ENCODE results near the gene SLC45A1.
A peak's percentile ranks its signal among the peaks of the same experiment; 100 is the strongest.

Gene SLC45A1

DNA sequence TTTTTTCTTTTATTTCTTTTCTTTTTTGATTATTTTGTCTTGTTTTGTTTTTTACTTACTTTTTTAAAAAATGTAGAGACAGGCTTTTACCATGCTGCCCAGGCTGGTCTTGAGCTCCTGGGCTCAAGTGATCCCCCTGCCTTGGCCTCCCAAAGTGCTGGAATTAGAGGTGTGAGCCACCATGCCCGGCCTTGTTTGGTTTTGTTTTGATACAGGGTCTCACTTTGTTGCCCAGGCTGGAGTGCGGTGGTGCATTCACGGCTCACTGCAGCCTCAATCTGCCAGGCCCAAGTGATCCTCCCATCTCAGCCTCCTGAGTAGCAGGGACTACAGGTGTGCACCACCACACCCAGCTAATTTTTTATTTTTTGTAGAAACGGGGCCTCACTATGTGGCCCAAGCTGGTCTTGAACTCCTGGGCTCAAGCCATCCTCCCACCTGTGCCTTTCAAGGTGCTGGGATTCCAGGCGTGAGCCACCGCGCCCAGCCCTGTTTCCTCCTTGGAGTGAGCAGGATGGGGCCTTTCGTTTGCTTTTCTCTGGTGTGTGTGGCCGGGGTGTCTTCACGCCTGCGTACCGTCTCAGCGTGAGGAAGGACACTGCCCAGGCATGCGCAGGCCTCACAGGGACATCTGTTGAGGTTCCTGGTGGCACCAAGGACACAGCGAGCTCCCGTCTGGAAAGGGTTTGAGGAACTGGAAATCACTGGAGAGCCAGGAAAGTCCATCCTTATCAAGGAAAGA lies 15.5 kb downstream of the SLC45A1 start:
- H3K4me1 ChIP-seq (ENCODE audit: control insufficient read depth in 5 of 5, insufficient read depth in 5 of 5, low read length in 5 of 5): peaks cover 0 to 2% (median 0%) of the 10 kb centered on the region in 5 donors
- peaks cover 0 to 5% (median 0%) of the 10 kb centered on the region in 5 donors for H3K36me3 ChIP-seq (ENCODE audit: control insufficient read depth in 5 of 5, insufficient read depth in 5 of 5, low read length in 5 of 5)
- H3K4me3 ChIP-seq (ENCODE audit: low read depth in 1 of 5, low read length in 5 of 5): no peak overlapping the region

DNA sequence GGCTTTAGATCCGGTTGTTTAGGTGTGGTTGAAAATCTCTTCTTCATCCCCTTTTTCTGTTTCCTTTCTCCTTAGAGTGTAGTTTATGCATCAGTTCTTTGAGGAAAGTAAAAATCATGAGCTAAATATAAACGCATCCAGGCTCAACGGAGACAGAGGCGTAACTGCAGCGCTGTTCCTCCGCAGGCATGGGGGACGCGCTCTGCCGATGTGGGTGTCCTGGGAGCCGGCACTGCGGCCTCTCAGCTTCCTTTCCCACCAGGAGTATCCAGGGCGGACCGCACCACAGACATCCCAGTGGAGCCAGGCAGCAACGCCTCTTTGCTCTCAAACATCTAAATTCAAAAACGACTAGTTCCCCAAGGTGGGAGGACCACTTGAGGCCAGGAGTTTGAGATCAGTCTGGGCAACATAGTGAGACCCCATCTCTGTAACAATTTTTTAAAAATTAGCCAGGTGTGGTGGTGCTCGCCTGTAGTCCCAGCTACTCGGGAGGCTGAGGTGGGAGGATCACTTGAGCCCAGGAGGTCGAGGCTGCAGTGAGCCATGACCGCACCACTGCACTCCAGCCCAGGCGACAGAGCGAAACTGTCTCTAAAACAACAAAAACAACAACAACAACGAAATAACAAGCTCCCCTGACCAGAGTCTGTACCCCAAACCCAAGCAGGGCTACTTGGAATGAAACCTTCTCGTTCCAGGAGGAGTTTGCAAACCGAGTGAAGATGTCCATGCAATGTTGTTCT lies 16.4 kb downstream of the SLC45A1 start:
- H3K27me3 ChIP-seq (ENCODE audit: control insufficient read depth in 5 of 5, insufficient read depth in 4 of 5, low read length in 5 of 5): no peaks in the 10 kb centered on the region
- H3K4me1 ChIP-seq (ENCODE audit: control insufficient read depth in 5 of 5, insufficient read depth in 5 of 5, low read length in 5 of 5): peaks cover 0 to 2% (median 0%) of the 10 kb centered on the region in 5 donors
- H3K9me3 ChIP-seq (ENCODE audit: control insufficient read depth in 5 of 5, low read length in 5 of 5): no peaks in the 10 kb centered on the region
- peaks cover 0 to 6% (median 0%) of the 10 kb centered on the region in 5 donors for H3K36me3 ChIP-seq (ENCODE audit: control insufficient read depth in 5 of 5, insufficient read depth in 5 of 5, low read length in 5 of 5)
- H3K27ac ChIP-seq (ENCODE audit: low read depth, low read length): no peak overlapping the region
- H3K9ac ChIP-seq (ENCODE audit: low read length in 5 of 5): no peak overlapping the region
- no peak overlapping the region for H3K4me3 ChIP-seq (ENCODE audit: low read depth in 1 of 5, low read length in 5 of 5)

More for the DNA sequence above, 15.5 kb downstream of the SLC45A1 start:
- no peaks in the 10 kb centered on the region for H3K9me3 ChIP-seq (ENCODE audit: control insufficient read depth in 5 of 5, low read length in 5 of 5)
- H3K27ac ChIP-seq (ENCODE audit: low read depth, low read length): no peak overlapping the region
- H3K27me3 ChIP-seq (ENCODE audit: control insufficient read depth in 5 of 5, insufficient read depth in 4 of 5, low read length in 5 of 5): no peaks in the 10 kb centered on the region
- H3K9ac ChIP-seq (ENCODE audit: low read length in 5 of 5): no peak overlapping the region

DNA sequence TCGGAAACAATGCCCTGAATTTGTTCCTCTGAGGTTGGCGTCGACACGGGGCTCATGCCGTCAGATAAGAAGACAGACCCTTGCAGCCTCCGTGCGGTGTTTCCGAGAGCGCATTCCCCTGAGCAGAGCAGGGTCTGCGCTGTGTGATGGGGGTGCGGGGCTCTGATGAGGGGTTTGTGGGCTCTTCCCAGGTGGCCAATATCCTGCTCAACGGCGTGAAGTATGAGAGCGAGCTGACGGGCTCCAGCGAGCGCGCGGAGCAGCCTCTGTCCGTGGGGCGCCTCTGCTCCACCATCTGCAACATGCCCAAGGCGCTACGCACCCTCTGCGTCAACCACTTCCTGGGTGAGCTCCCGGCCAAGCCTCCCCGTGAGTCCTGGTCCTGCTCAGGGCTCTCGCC lies 17.3 kb downstream of the SLC45A1 start:
- Histone ChIP-seq H3K27me3 (ENCODE audit: control insufficient read depth in 5 of 5, insufficient read depth in 4 of 5, low read length in 5 of 5) (no peaks in the 10 kb centered on the region), H3K9ac (ENCODE audit: low read length in 5 of 5) (no peak overlapping the region), H3K4me3 (ENCODE audit: low read depth in 1 of 5, low read length in 5 of 5) (no peak overlapping the region), H3K4me1 (ENCODE audit: control insufficient read depth in 5 of 5, insufficient read depth in 5 of 5, low read length in 5 of 5) (peaks cover 0 to 2% (median 0%) of the 10 kb centered on the region in 5 donors), H3K9me3 (ENCODE audit: control insufficient read depth in 5 of 5, low read length in 5 of 5) (no peaks in the 10 kb centered on the region), H3K36me3 (ENCODE audit: control insufficient read depth in 5 of 5, insufficient read depth in 5 of 5, low read length in 5 of 5) (peaks cover 0 to 10% (median 4%) of the 10 kb centered on the region in 5 donors), H3K27ac (ENCODE audit: low read depth, low read length) (no peak overlapping the region)

DNA sequence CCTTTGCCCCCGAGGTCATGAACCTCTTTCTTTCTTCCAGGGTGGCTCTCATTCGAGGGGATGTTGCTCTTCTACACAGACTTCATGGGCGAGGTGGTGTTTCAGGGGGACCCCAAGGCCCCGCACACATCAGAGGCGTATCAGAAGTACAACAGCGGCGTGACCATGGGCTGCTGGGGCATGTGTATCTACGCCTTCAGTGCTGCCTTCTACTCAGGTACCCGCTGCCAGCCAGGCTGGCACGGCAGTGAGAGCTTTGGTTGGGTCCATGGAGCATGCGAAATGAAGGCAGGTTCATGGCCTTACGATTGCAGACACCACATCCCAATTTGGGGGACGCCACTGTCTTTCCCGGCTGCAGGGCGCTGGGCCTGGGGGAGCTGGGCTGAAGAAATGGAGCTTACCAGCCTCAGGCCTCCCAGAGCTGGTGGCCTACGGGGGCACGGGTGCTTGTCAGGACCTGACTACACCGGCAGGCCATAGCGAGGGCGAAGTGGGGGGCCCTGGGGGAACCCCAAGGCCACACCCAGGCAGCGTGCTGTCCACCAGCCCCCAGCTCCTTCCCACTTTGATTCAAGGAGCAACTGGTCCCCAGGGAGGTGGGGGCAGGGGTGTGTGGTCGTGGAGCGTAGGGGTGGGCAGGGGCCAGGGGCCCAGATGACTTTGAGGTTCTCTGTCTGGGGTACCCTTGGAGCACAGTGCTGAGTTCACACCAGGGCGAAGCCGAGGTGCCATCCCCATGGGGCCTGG lies 20.0 kb downstream of the SLC45A1 start:
- no peak overlapping the region for H3K27ac ChIP-seq (ENCODE audit: low read depth, low read length)
- peaks cover 0 to 8% (median 4%) of the 10 kb centered on the region in 5 donors for H3K4me1 ChIP-seq (ENCODE audit: control insufficient read depth in 5 of 5, insufficient read depth in 5 of 5, low read length in 5 of 5)
- no peaks in the 10 kb centered on the region for H3K9me3 ChIP-seq (ENCODE audit: control insufficient read depth in 5 of 5, low read length in 5 of 5)
- no peak overlapping the region for H3K9ac ChIP-seq (ENCODE audit: low read length in 5 of 5)
- H3K27me3 ChIP-seq (ENCODE audit: control insufficient read depth in 5 of 5, insufficient read depth in 4 of 5, low read length in 5 of 5): no peaks in the 10 kb centered on the region
- H3K4me3 ChIP-seq (ENCODE audit: low read depth in 1 of 5, low read length in 5 of 5): no peak overlapping the region
- H3K36me3 ChIP-seq (ENCODE audit: control insufficient read depth in 5 of 5, insufficient read depth in 5 of 5, low read length in 5 of 5): peaks cover 0 to 7% (median 4%) of the 10 kb centered on the region in 5 donors

DNA sequence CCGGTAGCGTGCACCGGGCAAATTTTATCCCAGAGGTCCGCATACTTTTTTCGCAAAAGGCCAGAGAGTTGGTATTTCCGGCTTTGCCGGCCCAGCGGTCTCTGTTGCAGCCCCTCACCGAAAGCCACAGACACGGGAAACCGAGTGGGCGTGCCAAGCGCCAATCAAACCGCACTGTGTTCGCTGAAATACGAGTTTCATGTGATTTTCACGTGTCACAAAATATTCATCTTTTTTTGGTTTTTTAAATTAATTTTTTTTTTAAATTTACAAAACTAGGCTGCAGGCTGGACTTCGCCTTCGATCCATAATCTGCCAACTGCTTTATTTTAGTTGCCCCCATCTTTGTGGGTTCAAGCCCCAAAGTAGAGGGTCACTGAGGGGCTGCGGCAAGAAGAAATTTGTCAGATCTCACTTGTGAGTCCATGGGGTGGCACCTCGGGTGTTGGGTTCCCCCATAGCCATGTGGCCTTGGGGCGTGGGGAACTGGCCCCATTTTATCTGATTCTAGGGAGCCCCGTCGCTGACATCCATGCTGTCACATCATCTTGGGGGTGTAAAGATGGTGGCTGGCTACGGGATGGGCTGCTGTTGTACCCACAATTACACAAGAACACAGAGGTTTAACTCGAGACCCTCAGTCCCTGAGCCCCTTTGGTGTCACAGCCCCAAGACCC lies 20.8 kb downstream of the SLC45A1 start:
- peaks cover 3 to 12% (median 10%) of the 10 kb centered on the region in 5 donors for H3K4me1 ChIP-seq (ENCODE audit: control insufficient read depth in 5 of 5, insufficient read depth in 5 of 5, low read length in 5 of 5)
- no peak overlapping the region for H3K4me3 ChIP-seq (ENCODE audit: low read depth in 1 of 5, low read length in 5 of 5)
- H3K36me3 ChIP-seq (ENCODE audit: control insufficient read depth in 5 of 5, insufficient read depth in 5 of 5, low read length in 5 of 5): peaks cover 0 to 7% (median 4%) of the 10 kb centered on the region in 5 donors
- H3K27me3 ChIP-seq (ENCODE audit: control insufficient read depth in 5 of 5, insufficient read depth in 4 of 5, low read length in 5 of 5): no peaks in the 10 kb centered on the region
- H3K9me3 ChIP-seq (ENCODE audit: control insufficient read depth in 5 of 5, low read length in 5 of 5): no peaks in the 10 kb centered on the region
- no peak overlapping the region for H3K9ac ChIP-seq (ENCODE audit: low read length in 5 of 5)
- no peak overlapping the region for H3K27ac ChIP-seq (ENCODE audit: low read depth, low read length)

DNA sequence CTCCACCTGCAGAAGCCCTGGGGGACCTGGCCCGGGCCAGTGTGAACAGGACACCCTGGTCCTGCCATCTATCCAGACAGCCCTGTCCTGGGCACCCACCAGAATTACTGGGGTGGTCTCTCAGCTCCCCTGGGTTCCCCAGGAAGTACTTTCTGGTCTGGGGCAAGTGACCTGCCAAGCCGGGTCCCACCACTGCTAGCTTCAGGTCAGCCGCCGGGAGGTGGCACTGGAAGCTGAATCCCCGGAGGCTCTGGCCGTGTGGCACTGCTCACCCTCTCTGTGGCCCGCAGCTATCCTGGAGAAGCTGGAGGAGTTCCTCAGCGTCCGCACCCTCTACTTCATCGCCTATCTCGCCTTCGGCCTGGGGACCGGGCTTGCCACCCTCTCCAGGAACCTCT lies 21.3 kb downstream of the SLC45A1 start:
- H3K4me3 ChIP-seq (ENCODE audit: low read depth in 1 of 5, low read length in 5 of 5): no peak overlapping the region
- H3K27me3 ChIP-seq (ENCODE audit: control insufficient read depth in 5 of 5, insufficient read depth in 4 of 5, low read length in 5 of 5): no peaks in the 10 kb centered on the region
- peaks cover 3 to 16% (median 15%) of the 10 kb centered on the region in 5 donors for H3K4me1 ChIP-seq (ENCODE audit: control insufficient read depth in 5 of 5, insufficient read depth in 5 of 5, low read length in 5 of 5)
- no peaks in the 10 kb centered on the region for H3K9me3 ChIP-seq (ENCODE audit: control insufficient read depth in 5 of 5, low read length in 5 of 5)
- H3K27ac ChIP-seq (ENCODE audit: low read depth, low read length): no peak overlapping the region
- H3K9ac ChIP-seq (ENCODE audit: low read length in 5 of 5): no peak overlapping the region
- peaks cover 0 to 7% (median 4%) of the 10 kb centered on the region in 5 donors for H3K36me3 ChIP-seq (ENCODE audit: control insufficient read depth in 5 of 5, insufficient read depth in 5 of 5, low read length in 5 of 5)

DNA sequence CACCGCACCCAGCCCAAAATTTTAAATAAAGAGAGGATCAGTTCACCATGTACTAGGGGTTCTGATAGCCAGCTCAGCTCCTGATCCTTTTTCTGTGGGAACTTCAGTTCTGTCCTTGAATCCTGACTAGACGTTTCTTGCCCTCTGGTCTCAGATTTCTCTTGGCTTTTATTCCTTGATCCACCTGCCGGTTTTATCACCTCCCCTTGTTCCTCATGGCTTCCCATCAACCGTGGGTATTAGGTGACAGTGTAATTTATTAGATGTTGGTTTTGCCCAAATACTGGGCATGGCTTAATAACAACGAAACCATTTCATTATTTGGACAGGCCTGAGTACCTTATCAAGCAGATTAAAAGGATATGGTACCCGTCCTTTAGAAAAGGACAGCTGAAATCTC lies 22.5 kb downstream of the SLC45A1 start:
- Histone ChIP-seq H3K4me1 (ENCODE audit: control insufficient read depth in 5 of 5, insufficient read depth in 5 of 5, low read length in 5 of 5) (peaks cover 3 to 17% (median 15%) of the 10 kb centered on the region in 5 donors), H3K4me3 (ENCODE audit: low read depth in 1 of 5, low read length in 5 of 5) (no peak overlapping the region), H3K9me3 (ENCODE audit: control insufficient read depth in 5 of 5, low read length in 5 of 5) (no peaks in the 10 kb centered on the region), H3K9ac (ENCODE audit: low read length in 5 of 5) (no peak overlapping the region), H3K27me3 (ENCODE audit: control insufficient read depth in 5 of 5, insufficient read depth in 4 of 5, low read length in 5 of 5) (no peaks in the 10 kb centered on the region), H3K36me3 (ENCODE audit: control insufficient read depth in 5 of 5, insufficient read depth in 5 of 5, low read length in 5 of 5) (peaks cover 0 to 5% (median 4%) of the 10 kb centered on the region in 5 donors), H3K27ac (ENCODE audit: low read depth, low read length) (no peak overlapping the region)

DNA sequence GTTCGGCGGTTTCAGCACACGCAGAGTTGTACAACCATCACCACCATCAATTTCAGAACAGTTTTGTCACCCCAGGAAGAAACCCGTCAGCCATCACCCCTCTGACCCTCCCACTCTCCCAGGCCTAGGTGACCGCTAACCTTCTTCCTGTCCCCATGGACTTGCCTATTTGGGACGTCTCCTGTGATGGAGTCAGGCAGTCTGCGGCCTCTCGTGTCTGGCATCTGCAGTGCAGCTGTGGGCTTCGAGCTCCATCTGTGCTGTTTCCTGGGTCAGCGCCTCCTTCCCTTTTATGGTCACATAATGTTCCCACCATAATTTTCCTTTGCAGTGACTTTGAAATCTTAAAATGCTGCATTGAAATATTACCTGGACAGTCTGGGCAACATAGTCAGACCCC lies 24.4 kb downstream of the SLC45A1 start:
- H3K4me3 ChIP-seq (ENCODE audit: low read depth in 1 of 5, low read length in 5 of 5): no peak overlapping the region
- H3K27ac ChIP-seq (ENCODE audit: low read depth, low read length): no peak overlapping the region
- no peaks in the 10 kb centered on the region for H3K9me3 ChIP-seq (ENCODE audit: control insufficient read depth in 5 of 5, low read length in 5 of 5)
- no peaks in the 10 kb centered on the region for H3K27me3 ChIP-seq (ENCODE audit: control insufficient read depth in 5 of 5, insufficient read depth in 4 of 5, low read length in 5 of 5)
- H3K4me1 ChIP-seq (ENCODE audit: control insufficient read depth in 5 of 5, insufficient read depth in 5 of 5, low read length in 5 of 5): peaks cover 3 to 17% (median 15%) of the 10 kb centered on the region in 5 donors
- no peak overlapping the region for H3K9ac ChIP-seq (ENCODE audit: low read length in 5 of 5)
- H3K36me3 ChIP-seq (ENCODE audit: control insufficient read depth in 5 of 5, insufficient read depth in 5 of 5, low read length in 5 of 5): peaks cover 0 to 5% (median 4%) of the 10 kb centered on the region in 5 donors

DNA sequence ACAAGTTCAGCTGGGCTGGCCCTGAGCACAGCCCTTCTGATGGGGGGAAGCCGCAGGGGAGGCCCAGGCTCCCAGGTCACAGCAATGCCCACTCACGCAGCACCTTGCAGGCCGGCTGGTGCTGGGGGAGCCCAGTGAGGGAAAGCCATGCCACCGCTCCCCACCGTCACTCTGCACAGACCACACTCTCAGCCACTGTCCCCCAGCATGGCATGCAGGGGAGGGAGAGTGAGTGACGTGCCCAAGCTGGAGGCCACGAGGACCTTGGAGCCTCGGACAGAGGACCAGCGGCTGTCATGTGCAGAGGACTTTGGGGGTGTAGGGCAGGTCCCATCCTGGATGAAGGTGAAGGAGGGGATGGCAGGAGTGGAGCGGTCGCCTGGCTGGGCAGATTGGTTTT lies 25.1 kb downstream of the SLC45A1 start:
- Histone ChIP-seq H3K4me3 (ENCODE audit: low read depth in 1 of 5, low read length in 5 of 5) (peak overlapping the region in 2 of 5 donors; percentile 11 to 18), H3K9me3 (ENCODE audit: control insufficient read depth in 5 of 5, low read length in 5 of 5) (no peaks in the 10 kb centered on the region), H3K4me1 (ENCODE audit: control insufficient read depth in 5 of 5, insufficient read depth in 5 of 5, low read length in 5 of 5) (peaks cover 3 to 22% (median 15%) of the 10 kb centered on the region in 5 donors), H3K36me3 (ENCODE audit: control insufficient read depth in 5 of 5, insufficient read depth in 5 of 5, low read length in 5 of 5) (peaks cover 0 to 5% (median under 1%) of the 10 kb centered on the region in 5 donors), H3K27ac (ENCODE audit: low read depth, low read length) (peak overlapping the region; percentile 70), H3K27me3 (ENCODE audit: control insufficient read depth in 5 of 5, insufficient read depth in 4 of 5, low read length in 5 of 5) (no peaks in the 10 kb centered on the region), H3K9ac (ENCODE audit: low read length in 5 of 5) (peak overlapping the region in 1 of 5 donors; percentile 1)

All from subcutaneous abdominal adipose tissue (tissue), 5 donors.